A549 (cell line): Measurements from ENCODE around the gene TPCN2. TPM values are rescaled to one million over a fixed set of nuclear protein-coding genes. Genes with fewer than 3 reads are reported as not detected.

Source experiments
- ATAC-seq, 2 experiments: fragments of 200-7000 bp in 1 of 2; fragments of >200 bp in 1 of 2; cut with Nextera tagmentation in 1 of 2; cut with Tn5 transposase in 1 of 2; 3 replicates each; pipeline versions ENCODE4 v1.8.0 to v1.9.1; 2018 to 2020; ENCODE audit warnings: mild to moderate bottlenecking in 1 of 2, moderate library complexity in 1 of 2
- CTCF ChIA-PET: fragments of 300-600 bp; sonication (Branson Sonifier 250); formaldehyde crosslinking; extraction: SDS; loops from one replicate; lab custom pipeline; 2021; ENCODE audit warnings: antibody characterized with exemption, inconsistent platforms; lab: Yijun Ruan, JAX
- POLR2A ChIA-PET: fragments of 350-600 bp; formaldehyde crosslinking; extraction: SDS; loops from one replicate; lab custom pipeline; 2021; ENCODE audit warnings: antibody characterized with exemption, inconsistent platforms; lab: Yijun Ruan, JAX
- DNase-seq, 2 experiments: peaks; one replicate each; pipeline versions ENCODE4 v3.0.0 to v3.0.0-alpha.2; 2011 to 2016; ENCODE audit warnings: low read depth in 1 of 2, low spot score in 1 of 2
- FAIRE-seq: peaks from 2 replicates; lab custom pipeline; 2011; peaks lifted over from hg19 to GRCh38; lab: Jason Lieb, UNC
- H3K27ac ChIP-seq, 2 experiments: fragments of >200 bp; sonication (Bioruptor Twin); formaldehyde crosslinking; 3 replicates each; pipeline ENCODE4 v1.5.1; 2016 to 2017
- H3K4me1 ChIP-seq: fragments of >200 bp; sonication (Bioruptor Twin); formaldehyde crosslinking; 3 replicates; pipeline ENCODE4 v1.6.1; 2016
- H3K4me2 ChIP-seq: fragments of >200 bp; sonication (Bioruptor Twin); formaldehyde crosslinking; 3 replicates; pipeline ENCODE4 v1.6.1; 2016
- H3K4me3 ChIP-seq: fragments of >200 bp; sonication (Bioruptor Twin); formaldehyde crosslinking; 3 replicates; pipeline ENCODE4 v1.5.1; 2016
- H3K9me3 ChIP-seq: fragments of >200 bp; sonication (Bioruptor Twin); formaldehyde crosslinking; 3 replicates; pipeline ENCODE4 v1.6.1; 2016
- CBX2 ChIP-seq: fragments of 200-600 bp; sonication (generic); IDR thresholded peaks from 2 replicates; pipeline ENCODE4 v1.6.1; 2016; ENCODE audit warnings: low read depth, mild to moderate bottlenecking, borderline replicate concordance
- CBX8 ChIP-seq: fragments of 200-600 bp; sonication (generic); IDR thresholded peaks from 2 replicates; pipeline ENCODE4 v1.6.1; 2016
- CHD4 ChIP-seq: fragments of 200-600 bp; sonication (generic); IDR thresholded peaks from 2 replicates; pipeline ENCODE4 v1.6.1; 2016; ENCODE audit warnings: antibody characterized with exemption, mild to moderate bottlenecking, borderline replicate concordance
- ELK1 ChIP-seq: fragments of 150-350 bp; IDR thresholded peaks from 2 replicates; pipeline ENCODE4 v1.6.1; 2014; ENCODE audit warnings: low read depth, mild to moderate bottlenecking, low read length
- ESRRA ChIP-seq: fragments of 150-350 bp; IDR thresholded peaks from 2 replicates; pipeline ENCODE4 v1.6.1; 2014; ENCODE audit warnings: mild to moderate bottlenecking, low read length, borderline replicate concordance
- GATA3 ChIP-seq: IDR thresholded peaks from 2 replicates; pipeline ENCODE4 v1.6.1; 2012; ENCODE audit warnings: borderline replicate concordance
- HOXB13 ChIP-seq: fragments of 250-450 bp; sonication (Bioruptor Pico); IDR thresholded peaks from 2 replicates; pipeline ENCODE4 v1.5.0; 2020; ENCODE audit warnings: low read depth, mild to moderate bottlenecking, moderate library complexity
- HOXB5 ChIP-seq: fragments of 250-450 bp; sonication (Bioruptor Pico); IDR thresholded peaks from 2 replicates; pipeline ENCODE4 v1.5.0; 2020; ENCODE audit warnings: mild to moderate bottlenecking, moderate library complexity
- JUN ChIP-seq, 2 experiments: fragments of >200 bp; sonication (Bioruptor Twin); formaldehyde crosslinking; IDR thresholded peaks; 2 replicates in 1 of 2; 3 replicates in 1 of 2; pipeline ENCODE4 v1.6.1; 2016 to 2017
- KDM1A ChIP-seq: fragments of 200-600 bp; sonication (generic); IDR thresholded peaks from 2 replicates; pipeline ENCODE4 v1.6.1; 2016; ENCODE audit warnings: low read depth, mild to moderate bottlenecking
- MAFK ChIP-seq: fragments of 450-650 bp; IDR thresholded peaks from 2 replicates; pipeline ENCODE4 v1.6.1; 2014; ENCODE audit not compliant: partially characterized antibody
- NFE2L2 ChIP-seq: fragments of 150-350 bp; conservative IDR thresholded peaks from 2 replicates; pipeline ENCODE4 v1.6.1; 2014; ENCODE audit warnings: low read length
- PHF8 ChIP-seq: fragments of 200-600 bp; sonication (generic); IDR thresholded peaks from 2 replicates; pipeline ENCODE4 v1.6.1; 2016; ENCODE audit warnings: low read depth, mild to moderate bottlenecking, antibody characterized with exemption, moderate library complexity, borderline replicate concordance
- RFX5 ChIP-seq: fragments of 450-650 bp; IDR thresholded peaks from 2 replicates; pipeline ENCODE4 v1.7.1; 2014; ENCODE audit warnings: antibody characterized with exemption, mild to moderate bottlenecking, moderate library complexity
- SREBF2 ChIP-seq: fragments of 450-650 bp; IDR thresholded peaks from 2 replicates; pipeline ENCODE4 v1.6.1; 2014; ENCODE audit warnings: mild to moderate bottlenecking, moderate library complexity
- TP53 ChIP-seq: fragments of 250-450 bp; sonication (Bioruptor Pico); IDR thresholded peaks from 2 replicates; pipeline ENCODE4 v1.5.0; 2021; ENCODE audit warnings: mild to moderate bottlenecking, moderate library complexity
- ZC3H11A ChIP-seq: fragments of 450-650 bp; IDR thresholded peaks from 2 replicates; pipeline ENCODE4 v1.6.1; 2014; ENCODE audit warnings: antibody characterized with exemption, mild to moderate bottlenecking
- ZFP36 ChIP-seq: fragments of 450-650 bp; IDR thresholded peaks from 2 replicates; pipeline ENCODE4 v1.6.1; 2014; ENCODE audit warnings: borderline replicate concordance; ENCODE audit not compliant: partially characterized antibody
- ZNF302 ChIP-seq: fragments of 250-450 bp; sonication (Bioruptor Pico); IDR thresholded peaks from 2 replicates; pipeline ENCODE4 v1.9.0; 2021; ENCODE audit warnings: inconsistent platforms, mild to moderate bottlenecking, moderate library complexity
- WGBS: methylation state at CpG from one replicate; pipeline ENCODE4 v1.1.6; 2017; ENCODE audit errors: missing lambda C conversion rate; 5-methylcytosine and 5-hydroxymethylcytosine counted together
- polyA plus RNA-seq, 4 experiments: library from polyadenylated mRNA; depleted of rRNA in 3 of 4; stranded (reverse); fragments of >200 nt; fragmentation: RNase III in 1 of 4; extraction: RNeasy Plus Mini Kit Qiagen cat#74134 plus additional on column Dnase treatment in 1 of 4; gene quantifications; 2 replicates in 3 of 4; 3 replicates in 1 of 4; pipeline ENCODE4 v1.2.3, GENCODE V29; 2011 to 2017
- TF ChIP-seq, protein P1 (sequence below): fragments of 450-650 bp; IDR thresholded peaks from 2 replicates; pipeline ENCODE4 v1.6.1; 2014; ENCODE audit warnings: antibody characterized with exemption
- TF ChIP-seq, protein P2 (sequence below): fragments of >200 bp; sonication (Bioruptor Twin); formaldehyde crosslinking; IDR thresholded peaks from 3 replicates; pipeline ENCODE4 v1.6.1; 2016
- TF ChIP-seq, protein P3 (sequence below): fragments of 250-450 bp; sonication (Bioruptor Pico); IDR thresholded peaks from 2 replicates; pipeline ENCODE4 v1.5.0; 2020; ENCODE audit warnings: low read depth, mild to moderate bottlenecking, moderate library complexity

The TPCN2 gene
- polyA plus RNA-seq, 2 of the 4 experiments (the other 2 are of a cell fraction) = 8.1 to 8.8 TPM

DNA sequence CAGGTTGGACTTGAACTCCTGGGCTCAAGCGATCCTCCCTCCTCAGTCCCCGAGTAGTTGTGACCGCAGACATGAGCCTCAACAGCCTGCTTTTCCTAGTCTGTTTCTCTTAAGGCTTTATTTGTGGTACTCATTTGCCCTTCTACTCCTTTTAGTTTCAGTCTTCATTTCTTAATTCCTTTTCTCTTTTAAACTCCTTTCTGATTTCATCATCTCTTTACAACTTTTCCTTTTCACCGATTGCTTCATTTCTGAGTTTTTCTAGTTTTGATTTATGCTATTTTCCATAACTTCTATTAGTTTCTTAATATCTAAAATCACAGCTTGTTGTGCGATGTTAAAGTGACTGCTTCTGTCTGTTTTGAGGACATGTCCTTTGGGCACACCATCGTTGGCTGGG is 18.4 kb upstream of the TPCN2 start:
- no peak for TF ChIP-seq SREBF2
- no peak for TF ChIP-seq ESRRA
- TF ChIP-seq ZC3H11A = no peak
- no peak for TF ChIP-seq JUN (IDR thresholded peaks at IDR 0.05)
- TF ChIP-seq GATA3 = no peak
- TF ChIP-seq KDM1A = no peak
- TF ChIP-seq ZNF302 = no peak
- no peak for TF ChIP-seq RFX5
- CTCF ChIA-PET = no interaction called here
- no peak for ATAC-seq
- no peaks in the 10 kb centered on the region for H3K9me3 ChIP-seq
- no peak overlapping the region for H3K27ac ChIP-seq
- FAIRE-seq = no peak
- 63% methylated on average over 6 of the region's 6 CpGs for WGBS
- DNase-seq = no peak
- peaks cover 4% of the 10 kb centered on the region; the same call in 1 of the 3 replicates for H3K4me1 ChIP-seq
- POLR2A ChIA-PET = no interaction called here
- no peak overlapping the region for H3K4me2 ChIP-seq
- H3K4me3 ChIP-seq = no peak overlapping the region

GRCh38 chr11:69032833-69033232 is 15.9 kb upstream of the TPCN2 start:
- no peak overlapping the region for H3K4me2 ChIP-seq
- ATAC-seq (no peak), FAIRE-seq (no peak), DNase-seq (no peak)
- no peak for TF ChIP-seq HOXB5
- peak; percentile 46 for TF ChIP-seq ZFP36
- TF ChIP-seq HOXB13 (CRISPR knock-in tag) = no peak
- TF ChIP-seq TP53 = no peak
- no peaks in the 10 kb centered on the region; the same call in 2 of the 3 replicates for H3K4me1 ChIP-seq
- H3K4me3 ChIP-seq = no peak overlapping the region
- ChIA-PET POLR2A (no interaction called here), CTCF (interaction anchor here (1.0 to 3.3 kb wide), 3 partner anchors 11 to 13 kb away, joined by 4 to 23 read pairs (median 4); no protein-coding TSS in a partner anchor)
- 82% methylated on average over 7 of the region's 7 CpGs for WGBS
- no peaks in the 10 kb centered on the region for H3K9me3 ChIP-seq
- H3K27ac ChIP-seq = no peak overlapping the region

- 62% methylated on average over 5 of the region's 11 CpGs for WGBS
- TF ChIP-seq CBX2 = no peak
- DNase-seq (no peak), FAIRE-seq (no peak), ATAC-seq (no peak)
- Histone ChIP-seq H3K9me3 (no peaks in the 10 kb centered on the region), H3K4me3 (no peak overlapping the region), H3K4me2 (no peak overlapping the region), H3K27ac (no peak overlapping the region), H3K4me1 (no peaks in the 10 kb centered on the region)
- ChIA-PET CTCF (interaction anchor here (3.3 kb wide), 1 partner anchor 11 kb away, joined by 23 read pairs; no protein-coding TSS in a partner anchor), POLR2A (no interaction called here)
Measured at GRCh38 chr11:69033431-69033830, 15.3 kb upstream of the TPCN2 start.

- ChIA-PET POLR2A (no interaction called here), CTCF (interaction anchor here (3.3 kb wide), 1 partner anchor 10 kb away, joined by 23 read pairs; no protein-coding TSS in a partner anchor)
- Histone ChIP-seq H3K27ac (no peak overlapping the region), H3K4me3 (no peak overlapping the region), H3K9me3 (no peaks in the 10 kb centered on the region), H3K4me2 (no peak overlapping the region), H3K4me1 (no peaks in the 10 kb centered on the region)
- DNase-seq = no peak
- ATAC-seq = no peak
- no peak for TF ChIP-seq ELK1
- no peak for TF ChIP-seq MAFK
- TF ChIP-seq NFE2L2 = no peak
- TF ChIP-seq, protein P1, sequence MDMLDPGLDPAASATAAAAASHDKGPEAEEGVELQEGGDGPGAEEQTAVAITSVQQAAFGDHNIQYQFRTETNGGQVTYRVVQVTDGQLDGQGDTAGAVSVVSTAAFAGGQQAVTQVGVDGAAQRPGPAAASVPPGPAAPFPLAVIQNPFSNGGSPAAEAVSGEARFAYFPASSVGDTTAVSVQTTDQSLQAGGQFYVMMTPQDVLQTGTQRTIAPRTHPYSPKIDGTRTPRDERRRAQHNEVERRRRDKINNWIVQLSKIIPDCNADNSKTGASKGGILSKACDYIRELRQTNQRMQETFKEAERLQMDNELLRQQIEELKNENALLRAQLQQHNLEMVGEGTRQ = no peak
- TF ChIP-seq, protein P2, sequence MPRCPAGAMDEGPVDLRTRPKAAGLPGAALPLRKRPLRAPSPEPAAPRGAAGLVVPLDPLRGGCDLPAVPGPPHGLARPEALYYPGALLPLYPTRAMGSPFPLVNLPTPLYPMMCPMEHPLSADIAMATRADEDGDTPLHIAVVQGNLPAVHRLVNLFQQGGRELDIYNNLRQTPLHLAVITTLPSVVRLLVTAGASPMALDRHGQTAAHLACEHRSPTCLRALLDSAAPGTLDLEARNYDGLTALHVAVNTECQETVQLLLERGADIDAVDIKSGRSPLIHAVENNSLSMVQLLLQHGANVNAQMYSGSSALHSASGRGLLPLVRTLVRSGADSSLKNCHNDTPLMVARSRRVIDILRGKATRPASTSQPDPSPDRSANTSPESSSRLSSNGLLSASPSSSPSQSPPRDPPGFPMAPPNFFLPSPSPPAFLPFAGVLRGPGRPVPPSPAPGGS = no peak
- TF ChIP-seq, protein P3, sequence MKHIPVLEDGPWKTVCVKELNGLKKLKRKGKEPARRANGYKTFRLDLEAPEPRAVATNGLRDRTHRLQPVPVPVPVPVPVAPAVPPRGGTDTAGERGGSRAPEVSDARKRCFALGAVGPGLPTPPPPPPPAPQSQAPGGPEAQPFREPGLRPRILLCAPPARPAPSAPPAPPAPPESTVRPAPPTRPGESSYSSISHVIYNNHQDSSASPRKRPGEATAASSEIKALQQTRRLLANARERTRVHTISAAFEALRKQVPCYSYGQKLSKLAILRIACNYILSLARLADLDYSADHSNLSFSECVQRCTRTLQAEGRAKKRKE (CRISPR knock-in tag) = no peak
- TF ChIP-seq PHF8 = no peak
- TF ChIP-seq CBX8 = no peak
- TF ChIP-seq CHD4 = no peak
- no peak for FAIRE-seq
- WGBS = 84% methylated on average over 22 of the region's 22 CpGs
Measured at GRCh38 chr11:69034123-69034867, 14.4 kb upstream of the TPCN2 start.
